Measurements from ENCODE around the gene ANKRD50.

The ANKRD50 gene

GRCh38 chr4:124633285-124633941, 79.1 kb downstream of the ANKRD50 start:
- no peak for DNase-seq

- DNase-seq: no peak
Observed at GRCh38 chr4:124632439-124632838, 80.1 kb downstream of the ANKRD50 start.

GRCh38 chr4:124631760-124632159, 80.8 kb downstream of the ANKRD50 start:
- DNase-seq: no peak

- DNase-seq: no peak
Observed at GRCh38 chr4:124629681-124630080, 82.9 kb downstream of the ANKRD50 start.
